HCT116 (cell line): Measurements from ENCODE around the gene CAMK2N1. TPM values are rescaled to one million over a fixed set of nuclear protein-coding genes. Genes with fewer than 3 reads are reported as not detected.

Source experiments
- ATAC-seq: fragments of 200-7000 bp; cut with Tn5 transposase; 2 replicates; pipeline ENCODE4 v1.9.1; 2020; ENCODE audit warnings: mild to moderate bottlenecking, moderate library complexity
- BruUV-seq: library from RNA; stranded (reverse); fragments of 400-500 nt; replicated peaks from 2 replicates; lab custom pipeline; 2021; lab: Mats Ljungman, UMichigan
- CTCF ChIA-PET: fragments of 300-600 bp; sonication (Branson Sonifier 250); formaldehyde crosslinking; loops from one replicate; lab custom pipeline; 2021; ENCODE audit warnings: antibody characterized with exemption; lab: Charles Lee
- POLR2A ChIA-PET: fragments of 300-600, 350-600 bp; sonication (Branson Sonifier 250); formaldehyde crosslinking; loops from one replicate; lab custom pipeline; 2021; ENCODE audit warnings: antibody characterized with exemption; lab: Charles Lee
- RAD21 ChIA-PET, 2 experiments: fragments of 300-600 bp; sonication (Branson Sonifier 250); formaldehyde crosslinking; loops; one replicate each; lab custom pipeline; 2023; ENCODE audit warnings: low total read pairs in 2 of 2; ENCODE audit not compliant: uncharacterized antibody in 2 of 2, unreplicated experiment in 2 of 2, low non-redundant PET in 1 of 2; lab: Charles Lee
- DNase-seq: peaks from one replicate; pipeline ENCODE4 v3.0.0-alpha.2; 2010; ENCODE audit warnings: low read depth, low spot score
- H2AFZ ChIP-seq: fragments of 200-600 bp; shearing (Covaris generic), sonication (generic); 2 replicates; pipeline ENCODE4 v1.6.1; 2017; ENCODE audit warnings: low read depth, mixed run types, mixed read lengths, antibody characterized with exemption, low read length; ENCODE audit not compliant: poor library complexity, severe bottlenecking
- H3K27ac ChIP-seq: 2 replicates; pipeline ENCODE4 v1.5.1; 2012; ENCODE audit warnings: low read depth, low read length
- H3K27me3 ChIP-seq: fragments of 200-600 bp; sonication (generic); 2 replicates; pipeline ENCODE4 v1.6.1; 2016; ENCODE audit warnings: mixed run types, low read length, mixed read lengths; ENCODE audit not compliant: insufficient read depth
- H3K36me3 ChIP-seq, 2 experiments: fragments of 200-500 bp in 1 of 2; fragments of 200-600 bp in 1 of 2; sonication (Bioruptor generic) in 1 of 2; sonication (generic) in 1 of 2; 2 replicates each; pipeline versions ENCODE4 v1.5.1 to v1.6.1; 2014 to 2016; ENCODE audit warnings: low read length in 2 of 2, inconsistent platforms in 1 of 2, mixed read lengths in 1 of 2, mixed run types in 1 of 2; ENCODE audit not compliant: insufficient read depth in 2 of 2, control insufficient read depth in 1 of 2
- H3K4me1 ChIP-seq, 2 experiments: fragments of 200-600 bp in 1 of 2; sonication (generic) in 1 of 2; 2 replicates each; pipeline versions ENCODE4 v1.5.1 to v1.6.1; 2012 to 2017; ENCODE audit warnings: low read length in 2 of 2, inconsistent platforms in 1 of 2, mild to moderate bottlenecking in 1 of 2, mixed read lengths in 1 of 2, mixed run types in 1 of 2, moderate library complexity in 1 of 2; ENCODE audit not compliant: insufficient read depth in 2 of 2, control insufficient read depth in 1 of 2
- H3K4me2 ChIP-seq: fragments of 200-600 bp; sonication (generic); 2 replicates; pipeline ENCODE4 v1.6.1; 2017; ENCODE audit warnings: mixed run types, low read length, mixed read lengths
- H3K4me3 ChIP-seq, 2 experiments: fragments of 200-600 bp in 1 of 2; sonication (generic) in 1 of 2; replicated peaks in 1 of 2; 2 replicates each; pipeline ENCODE4 v1.5.1; 2011 to 2016; ENCODE audit warnings: low read length in 2 of 2, control low read depth in 1 of 2, low read depth in 1 of 2, mild to moderate bottlenecking in 1 of 2, mixed read lengths in 1 of 2, mixed run types in 1 of 2
- H3K79me2 ChIP-seq: fragments of 200-600 bp; sonication (generic); 2 replicates; pipeline ENCODE4 v1.6.1; 2017; ENCODE audit warnings: mild to moderate bottlenecking, mixed run types, low read length, moderate library complexity, mixed read lengths; ENCODE audit not compliant: insufficient read depth
- H3K9ac ChIP-seq: fragments of 200-600 bp; sonication (generic); 2 replicates; pipeline ENCODE4 v1.6.1; 2016; ENCODE audit warnings: low read length, mixed read lengths
- H3K9me2 ChIP-seq: fragments of 200-600 bp; sonication (generic), shearing (Covaris generic); 2 replicates; pipeline ENCODE4 v1.6.1; 2017; ENCODE audit warnings: mixed run types, mild to moderate bottlenecking, moderate library complexity; ENCODE audit not compliant: insufficient read depth
- H3K9me3 ChIP-seq, 2 experiments: fragments of 200-500 bp in 1 of 2; fragments of 200-600 bp in 1 of 2; sonication (Bioruptor generic) in 1 of 2; sonication (generic) in 1 of 2; 2 replicates each; pipeline ENCODE4 v1.6.1; 2014 to 2017; ENCODE audit warnings: low read length in 2 of 2, mixed read lengths in 2 of 2, inconsistent platforms in 1 of 2, low read depth in 1 of 2, mild to moderate bottlenecking in 1 of 2, mixed run types in 1 of 2, moderate library complexity in 1 of 2; ENCODE audit not compliant: control insufficient read depth in 1 of 2, insufficient read depth in 1 of 2
- H4K20me1 ChIP-seq: fragments of 200-600 bp; sonication (generic), shearing (Covaris generic); 2 replicates; pipeline ENCODE4 v1.6.1; 2017; ENCODE audit warnings: mixed run types, mild to moderate bottlenecking, moderate library complexity; ENCODE audit not compliant: insufficient read depth
- CBX3 ChIP-seq: IDR thresholded peaks from 2 replicates; pipeline ENCODE4 v1.6.1; 2012; ENCODE audit warnings: low read depth
- CEBPB ChIP-seq: IDR thresholded peaks from 2 replicates; pipeline ENCODE4 v1.6.1; 2012; ENCODE audit warnings: low read depth
- ELF1 ChIP-seq: IDR thresholded peaks from 2 replicates; pipeline ENCODE4 v1.6.1; 2012; ENCODE audit warnings: low read depth, borderline replicate concordance
- POLR2A ChIP-seq: IDR thresholded peaks from 2 replicates; pipeline ENCODE4 v1.7.0; 2011; ENCODE audit warnings: borderline replicate concordance; ENCODE audit not compliant: insufficient read depth, insufficient read length; ENCODE audit errors: extremely low read depth
- RAD21 ChIP-seq: IDR thresholded peaks from 2 replicates; pipeline ENCODE4 v1.6.1; 2012; ENCODE audit warnings: low read depth, mild to moderate bottlenecking
- SIN3A ChIP-seq: IDR thresholded peaks from 2 replicates; pipeline ENCODE4 v1.6.1; 2012; ENCODE audit warnings: low read depth
- SP1 ChIP-seq: IDR thresholded peaks from 2 replicates; pipeline ENCODE4 v1.6.1; 2012; ENCODE audit warnings: low read depth
- SRF ChIP-seq: IDR thresholded peaks from 2 replicates; pipeline ENCODE4 v1.6.1; 2012; ENCODE audit warnings: low read depth
- TCF7L2 ChIP-seq: IDR thresholded peaks from 2 replicates; pipeline ENCODE4 v1.7.0; 2011; ENCODE audit warnings: borderline replicate concordance, inconsistent platforms; ENCODE audit not compliant: insufficient read depth, insufficient read length; ENCODE audit errors: extremely low read depth
- YY1 ChIP-seq: IDR thresholded peaks from 2 replicates; pipeline ENCODE4 v1.6.1; 2011; ENCODE audit warnings: low read length, low read depth, moderate library complexity, mild to moderate bottlenecking; ENCODE audit not compliant: insufficient replicate concordance; ENCODE audit errors: extremely low read depth
- ZBTB33 ChIP-seq: IDR thresholded peaks from 2 replicates; pipeline ENCODE4 v1.6.1; 2011; ENCODE audit warnings: mild to moderate bottlenecking, low read length, moderate library complexity; ENCODE audit not compliant: insufficient replicate concordance; ENCODE audit errors: extremely low read depth
- ZFX ChIP-seq: fragments of 450-650 bp; IDR thresholded peaks from 2 replicates; pipeline ENCODE4 v1.6.1; 2017
- intact Hi-C: fragments of 100-400 bp; cut with micrococcal nuclease; formaldehyde crosslinking; loops from 2 replicates; pipeline ENCODE4 v1.10.0; 2022
- total RNA-seq: library from RNA; stranded (reverse); gene quantifications from one replicate; pipeline ENCODE4 v1.2.1, GENCODE V29; 2021; ENCODE audit not compliant: unreplicated experiment
- TF ChIP-seq, protein P1 (sequence below): IDR thresholded peaks from 2 replicates; pipeline ENCODE4 v1.6.1; 2012

The CAMK2N1 gene
- total RNA-seq, 1 experiment from 2014 or later: 20.5 TPM

GRCh38 chr1:20484519-20485462 is 1.2 kb downstream of the CAMK2N1 start:
- intact Hi-C loops: no loop called here
- H3K27ac ChIP-seq: peak overlapping the region; percentile 85; the same call in 1 of the 2 replicates
- ChIA-PET CTCF (no interaction called here), RAD21 (no interaction called here), POLR2A (no interaction called here)
- H3K36me3 ChIP-seq: no peaks in the 10 kb centered on the region
- no peaks in the 10 kb centered on the region for H3K9me2 ChIP-seq
- no peak overlapping the region for H2AFZ ChIP-seq
- H4K20me1 ChIP-seq: no peaks in the 10 kb centered on the region
- H3K79me2 ChIP-seq: peaks cover 18% of the 10 kb centered on the region
- H3K4me2 ChIP-seq: peak overlapping the region; percentile 90
- H3K4me3 ChIP-seq: peak overlapping the region; percentile 77 to 94
- H3K9me3 ChIP-seq: no peaks in the 10 kb centered on the region
- ATAC-seq (peak; percentile 4; the same call in 1 of the 2 replicates), DNase-seq (no peak)
- TF ChIP-seq POLR2A: no peak
- TF ChIP-seq ZBTB33: no peak
- TF ChIP-seq CEBPB: no peak
- TF ChIP-seq, protein P1, sequence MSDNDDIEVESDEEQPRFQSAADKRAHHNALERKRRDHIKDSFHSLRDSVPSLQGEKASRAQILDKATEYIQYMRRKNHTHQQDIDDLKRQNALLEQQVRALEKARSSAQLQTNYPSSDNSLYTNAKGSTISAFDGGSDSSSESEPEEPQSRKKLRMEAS: no peak
- TF ChIP-seq ZFX: no peak
- no peak for TF ChIP-seq SP1
- TF ChIP-seq CBX3: no peak
- no peak for TF ChIP-seq TCF7L2
- TF ChIP-seq ELF1: no peak
- no peak for TF ChIP-seq YY1
- no peak for TF ChIP-seq SRF
- no peak for TF ChIP-seq RAD21
- TF ChIP-seq SIN3A: no peak
- peak overlapping the region; percentile 81 for H3K9ac ChIP-seq
- H3K27me3 ChIP-seq: no peaks in the 10 kb centered on the region
- BruUV-seq: no TSS peak
- peaks cover 28 to 59% of the 10 kb centered on the region in 2 experiments for H3K4me1 ChIP-seq
